ENCODE data around the gene KIAA1328. TPM values are rescaled to one million over a fixed set of nuclear protein-coding genes. Genes with fewer than 3 reads are reported as not detected.

Gene KIAA1328
- polyA plus RNA-seq, 3 donors: 9.8 to 13.7 (median 10.7) TPM

Other genes with a start within 250 kb of the KIAA1328 start
- 100 to 1,000 TPM; 102 to 137 (median 116) TPM for gene TPGS2, start 125 bp upstream of the KIAA1328 start, polyA plus RNA-seq (ENCODE audit: insufficient read length in 3 of 3)